WTC11 (cell line): ENCODE measurements around the gene MRTFB.

ENCODE experiments used
- AFF4 ChIP-seq: sonication (generic); formaldehyde crosslinking; IDR thresholded peaks from 2 replicates; pipeline ENCODE4 v1.8.1; 2023; ENCODE audit warnings: mild to moderate bottlenecking, missing genetic modification reagents, borderline replicate concordance
- ATF1 ChIP-seq: sonication (generic); formaldehyde crosslinking; IDR thresholded peaks from 2 replicates; pipeline ENCODE4 v1.8.1; 2023; ENCODE audit warnings: mild to moderate bottlenecking, moderate library complexity, missing genetic modification reagents
- CTCF ChIP-seq: fragments of 200-600 bp; IDR thresholded peaks from 2 replicates; pipeline ENCODE4 v1.8.0; 2022; ENCODE audit warnings: antibody characterized with exemption
- E2F1 ChIP-seq: sonication (generic); formaldehyde crosslinking; IDR thresholded peaks from 2 replicates; pipeline ENCODE4 v1.8.0; 2022; ENCODE audit warnings: mild to moderate bottlenecking, missing genetic modification reagents
- HMGXB4 ChIP-seq: sonication (generic); formaldehyde crosslinking; IDR thresholded peaks from 2 replicates; pipeline ENCODE4 v1.8.1; 2023; ENCODE audit warnings: mild to moderate bottlenecking, moderate library complexity, missing genetic modification reagents
- MAX ChIP-seq: sonication (generic); formaldehyde crosslinking; IDR thresholded peaks from 2 replicates; pipeline ENCODE4 v1.8.0; 2022; ENCODE audit warnings: mild to moderate bottlenecking, missing genetic modification reagents
- NR2C2 ChIP-seq: sonication (generic); formaldehyde crosslinking; IDR thresholded peaks from 2 replicates; pipeline ENCODE4 v1.8.0; 2022; ENCODE audit warnings: mild to moderate bottlenecking, missing genetic modification reagents
- NR3C1 ChIP-seq: sonication (generic); formaldehyde crosslinking; conservative IDR thresholded peaks from 2 replicates; pipeline ENCODE4 v1.8.1; 2023; ENCODE audit warnings: low read depth, mild to moderate bottlenecking, missing genetic modification reagents
- PREB ChIP-seq: sonication (generic); formaldehyde crosslinking; IDR thresholded peaks from 2 replicates; pipeline ENCODE4 v1.8.1; 2022; ENCODE audit warnings: mild to moderate bottlenecking, missing genetic modification reagents, moderate library complexity, borderline replicate concordance
- SP1 ChIP-seq: sonication (generic); formaldehyde crosslinking; conservative IDR thresholded peaks from 2 replicates; pipeline ENCODE4 v1.8.1; 2022; ENCODE audit warnings: missing genetic modification reagents
- TEAD4 ChIP-seq: sonication (generic); formaldehyde crosslinking; IDR thresholded peaks from 2 replicates; pipeline ENCODE4 v1.8.0; 2022; ENCODE audit warnings: mild to moderate bottlenecking, missing genetic modification reagents
- TP53 ChIP-seq: sonication (generic); formaldehyde crosslinking; IDR thresholded peaks from 2 replicates; pipeline ENCODE4 v1.8.1; 2023; ENCODE audit warnings: mild to moderate bottlenecking, missing genetic modification reagents
- ZNF423 ChIP-seq: fragments of 250-450 bp; sonication (Bioruptor Pico); IDR thresholded peaks from 2 replicates; pipeline ENCODE4 v2.1.2; 2022; ENCODE audit warnings: mild to moderate bottlenecking, moderate library complexity

GRCh38 chr16:14074544-14074943 is 3.4 kb downstream of the MRTFB start:
- TF ChIP-seq SP1 (no peak), TP53 (CRISPR knock-in tag) (no peak), NR3C1 (CRISPR knock-in tag) (no peak), AFF4 (CRISPR knock-in tag) (no peak), ZNF423 (CRISPR knock-in tag) (no peak), ATF1 (CRISPR knock-in tag) (no peak), PREB (no peak), NR2C2 (no peak), E2F1 (CRISPR knock-in tag) (no peak), CTCF (no peak), TEAD4 (no peak), HMGXB4 (no peak), MAX (CRISPR knock-in tag) (no peak)
